GM13977 (cell line): ENCODE data around the gene TPI1.

Experiments used
- DNase-seq: peaks from one replicate; pipeline ENCODE4 v3.0.0; 2012; ENCODE audit warnings: low spot score
- CTCF ChIP-seq: IDR thresholded peaks from 2 replicates; pipeline ENCODE4 v1.5.1; 2012; ENCODE audit warnings: mild to moderate bottlenecking, control low read depth; ENCODE audit not compliant: insufficient read depth; ENCODE audit errors: extremely low read depth, missing control alignments
- in situ Hi-C: fragments of 300-500 bp; cut with MboI; formaldehyde crosslinking; loops from one replicate; pipeline ENCODE4 v1.12.0; 2022; ENCODE audit warnings: low sequenced_read_pairs, low pct_unique_long_range_greater_than_20kb, mixed read lengths, inconsistent platforms; ENCODE audit not compliant: unreplicated experiment

Gene TPI1

GRCh38 chr12:6825398-6826124 is 41.8 kb upstream of the TPI1 start:
- in situ Hi-C loops, result no loop called here
- TF ChIP-seq CTCF, result peak; percentile 97
- peak; percentile 96 for DNase-seq

GRCh38 chr12:6826125-6826733 is 41.1 kb upstream of the TPI1 start:
- in situ Hi-C loops, result no loop called here
- peak; percentile 4 for TF ChIP-seq CTCF
- DNase-seq, result no peak

- no peak for TF ChIP-seq CTCF
- in situ Hi-C loops, result no loop called here
- no peak for DNase-seq
Observed at GRCh38 chr12:6826734-6827436, 40.4 kb upstream of the TPI1 start.

- peak; percentile 70 for DNase-seq
- in situ Hi-C loops, result no loop called here
- TF ChIP-seq CTCF, result no peak
Observed at GRCh38 chr12:6827437-6827911, 39.9 kb upstream of the TPI1 start.

GRCh38 chr12:6827982-6828780 is 39.1 kb upstream of the TPI1 start, which contains the start of gene P3H3:
TSS of gene P3H3 (plus strand) at chr12:6828407. CDS start at chr12:6828441, 34 bp downstream.
- DNase-seq, result peak; percentile 69
- in situ Hi-C loops, result no loop called here
- TF ChIP-seq CTCF, result peak; percentile 18
